ENCODE data around the gene CASKIN1.

Gene CASKIN1

GRCh38 chr16:2233046-2233775 lies 36.8 kb upstream of the CASKIN1 start:
- DNase-seq = no peak
- intact Hi-C loops (cut with DNase I) = no loop called here

- no peak for DNase-seq
- intact Hi-C loops (cut with DNase I) = no loop called here
Observed at GRCh38 chr16:2232094-2232990, 35.9 kb upstream of the CASKIN1 start.

- intact Hi-C loops (cut with DNase I) = no loop called here
- DNase-seq = no peak
Observed at GRCh38 chr16:2231016-2231931, 34.9 kb upstream of the CASKIN1 start.

- intact Hi-C loops (cut with DNase I) = no loop called here
- no peak for DNase-seq
Observed at GRCh38 chr16:2230376-2230775, 34.0 kb upstream of the CASKIN1 start.

- no peak for DNase-seq
- intact Hi-C loops (cut with DNase I) = no loop called here
Observed at GRCh38 chr16:2229632-2230250, 33.3 kb upstream of the CASKIN1 start.

- intact Hi-C loops (cut with DNase I) = no loop called here
- DNase-seq = no peak
Observed at GRCh38 chr16:2229091-2229490, 32.7 kb upstream of the CASKIN1 start.

GRCh38 chr16:2228161-2228824 lies 31.9 kb upstream of the CASKIN1 start:
- intact Hi-C loops (cut with DNase I) = no loop called here
- DNase-seq = no peak

GRCh38 chr16:2226918-2227317 lies 30.5 kb upstream of the CASKIN1 start:
- DNase-seq = no peak

GRCh38 chr16:2226245-2226793 lies 29.9 kb upstream of the CASKIN1 start:
- intact Hi-C loops (cut with DNase I) = no loop called here
- no peak for DNase-seq

More at GRCh38 chr16:2226918-2227317, 30.5 kb upstream of the CASKIN1 start:
- intact Hi-C loops (cut with DNase I) = no loop called here

- intact Hi-C loops (cut with DNase I) = loop anchor here (1.0 kb wide), 1 partner anchor 9 kb away; no protein-coding TSS in a partner anchor
- no peak for DNase-seq
Observed at GRCh38 chr16:2223942-2224486, 27.6 kb upstream of the CASKIN1 start.

GRCh38 chr16:2223221-2223941 lies 27.0 kb upstream of the CASKIN1 start, which contains the start of gene E4F1:
Gene E4F1 (plus strand): TSS chr16:2223591. CDS start chr16:2223614, 23 bp downstream.
- intact Hi-C loops (cut with DNase I) = loop anchor here (1.0 kb wide), 1 partner anchor 8 kb away; no protein-coding TSS in a partner anchor
- peak; percentile 98 to 100 (median 99) for DNase-seq

GRCh38 chr16:2216330-2216729 lies 19.9 kb upstream of the CASKIN1 start:
- DNase-seq = no peak
- intact Hi-C loops (cut with DNase I) = no loop called here

- intact Hi-C loops (cut with DNase I) = no loop called here
- no peak for DNase-seq
Observed at GRCh38 chr16:2214719-2214968, 18.2 kb upstream of the CASKIN1 start, which contains the start of gene PGP. Gene PGP (minus strand): TSS chr16:2214840. CDS start chr16:2214777, 63 bp downstream.

- DNase-seq = peak in 2 of 10 donors; percentile 19 to 81
- intact Hi-C loops (cut with DNase I) = no loop called here
Observed at GRCh38 chr16:2213817-2214718, 17.7 kb upstream of the CASKIN1 start.

- intact Hi-C loops (cut with DNase I) = no loop called here
- DNase-seq = peak in 1 of 10 donors; percentile 9
Observed at GRCh38 chr16:2212362-2213324, 16.2 kb upstream of the CASKIN1 start.

- DNase-seq = peak in 1 of 10 donors; percentile 6
- intact Hi-C loops (cut with DNase I) = no loop called here
Observed at GRCh38 chr16:2211923-2212347, 15.5 kb upstream of the CASKIN1 start.
